ENCODE data around the gene OSBPL6. TPM values are rescaled to one million over a fixed set of nuclear protein-coding genes. Genes with fewer than 3 reads are reported as not detected.

OSBPL6 gene
- total RNA-seq, 1 donor from 2014 or later, result 3.6 TPM

- no peak for DNase-seq (ENCODE audit: low read depth)
- TF ChIP-seq, protein P1, sequence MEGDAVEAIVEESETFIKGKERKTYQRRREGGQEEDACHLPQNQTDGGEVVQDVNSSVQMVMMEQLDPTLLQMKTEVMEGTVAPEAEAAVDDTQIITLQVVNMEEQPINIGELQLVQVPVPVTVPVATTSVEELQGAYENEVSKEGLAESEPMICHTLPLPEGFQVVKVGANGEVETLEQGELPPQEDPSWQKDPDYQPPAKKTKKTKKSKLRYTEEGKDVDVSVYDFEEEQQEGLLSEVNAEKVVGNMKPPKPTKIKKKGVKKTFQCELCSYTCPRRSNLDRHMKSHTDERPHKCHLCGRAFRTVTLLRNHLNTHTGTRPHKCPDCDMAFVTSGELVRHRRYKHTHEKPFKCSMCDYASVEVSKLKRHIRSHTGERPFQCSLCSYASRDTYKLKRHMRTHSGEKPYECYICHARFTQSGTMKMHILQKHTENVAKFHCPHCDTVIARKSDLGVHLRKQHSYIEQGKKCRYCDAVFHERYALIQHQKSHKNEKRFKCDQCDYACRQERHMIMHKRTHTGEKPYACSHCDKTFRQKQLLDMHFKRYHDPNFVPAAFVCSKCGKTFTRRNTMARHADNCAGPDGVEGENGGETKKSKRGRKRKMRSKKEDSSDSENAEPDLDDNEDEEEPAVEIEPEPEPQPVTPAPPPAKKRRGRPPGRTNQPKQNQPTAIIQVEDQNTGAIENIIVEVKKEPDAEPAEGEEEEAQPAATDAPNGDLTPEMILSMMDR (IDR thresholded peaks at IDR 0.05; ENCODE audit: insufficient read depth, low read length, poor library complexity, severe bottlenecking), result no peak
- no peaks in the 10 kb centered on the region for H3K27me3 ChIP-seq (ENCODE audit: control insufficient read depth, insufficient read depth, low read length)
- no peak overlapping the region for H3K4me3 ChIP-seq (ENCODE audit: low read depth, low read length)
- H3K36me3 ChIP-seq (ENCODE audit: control insufficient read depth, insufficient read depth, low read length), result no peaks in the 10 kb centered on the region
Measured at GRCh38 chr2:178284613-178285286, 90.4 kb downstream of the OSBPL6 start.

GRCh38 chr2:178285287-178285615 is 90.9 kb downstream of the OSBPL6 start:
- Histone ChIP-seq H3K27me3 (ENCODE audit: control insufficient read depth, insufficient read depth, low read length) (no peaks in the 10 kb centered on the region), H3K36me3 (ENCODE audit: control insufficient read depth, insufficient read depth, low read length) (no peaks in the 10 kb centered on the region), H3K4me3 (ENCODE audit: low read depth, low read length) (no peak overlapping the region)
- DNase-seq (ENCODE audit: low read depth), result no peak
- TF ChIP-seq, protein P1 (IDR thresholded peaks at IDR 0.05; ENCODE audit: insufficient read depth, low read length, poor library complexity, severe bottlenecking), result no peak

DNA sequence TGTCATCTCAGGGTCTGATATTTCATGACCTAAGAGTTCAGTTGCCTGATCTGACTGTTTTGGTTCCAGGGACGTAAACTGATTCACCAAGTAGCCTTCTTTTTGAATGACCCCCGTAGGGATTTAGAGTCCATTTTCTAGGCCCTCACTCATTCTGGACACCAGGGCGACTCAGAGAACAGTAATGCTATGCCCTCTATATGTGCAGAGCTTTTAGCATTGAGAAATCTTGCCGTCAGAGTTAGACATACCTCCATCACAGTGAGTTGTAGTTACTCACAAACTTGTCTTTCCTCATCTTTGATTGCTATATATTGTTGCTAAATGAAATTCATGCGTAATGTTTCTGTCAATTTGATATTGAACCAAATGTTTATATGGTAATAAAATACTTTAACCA is 92.3 kb downstream of the OSBPL6 start:
- TF ChIP-seq, protein P1 (IDR thresholded peaks at IDR 0.05; ENCODE audit: insufficient read depth, low read length, poor library complexity, severe bottlenecking), result no peak
- no peak for DNase-seq (ENCODE audit: low read depth)
- Histone ChIP-seq H3K27me3 (ENCODE audit: control insufficient read depth, insufficient read depth, low read length) (no peaks in the 10 kb centered on the region), H3K4me3 (ENCODE audit: low read depth, low read length) (no peak overlapping the region), H3K36me3 (ENCODE audit: control insufficient read depth, insufficient read depth, low read length) (no peaks in the 10 kb centered on the region)

DNA sequence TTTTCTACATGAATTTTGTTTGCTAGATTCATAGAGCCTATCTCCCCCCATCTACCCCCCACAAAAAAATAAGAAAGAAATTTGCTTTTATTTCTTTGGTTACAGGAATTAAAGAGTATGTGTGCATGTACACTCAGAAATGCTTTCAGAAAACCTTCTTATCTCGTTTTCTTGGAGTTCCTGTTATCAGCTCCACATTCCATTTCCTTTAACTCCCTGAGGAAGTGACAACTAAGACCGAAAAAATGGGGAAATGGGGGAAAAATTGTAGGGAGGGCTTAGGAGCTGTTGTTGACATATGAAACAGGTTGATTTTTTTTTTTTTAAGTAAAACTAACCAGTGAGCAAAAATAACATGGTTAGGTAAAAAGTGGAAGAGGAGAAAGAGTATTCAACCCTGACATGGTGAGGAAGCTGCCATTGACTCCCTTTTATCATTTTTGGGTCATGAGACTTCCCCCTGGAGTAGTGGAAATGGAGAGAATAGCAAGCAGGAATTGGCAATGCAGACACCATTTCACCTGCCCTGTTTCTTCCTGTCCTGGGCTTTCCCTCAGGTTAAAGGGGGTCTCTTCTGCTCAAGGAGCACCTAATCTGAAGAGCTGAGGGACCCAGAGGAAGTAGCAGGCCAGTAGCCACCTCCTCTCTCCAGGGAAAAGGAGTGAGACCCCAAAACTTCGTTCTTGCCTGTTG is 93.5 kb downstream of the OSBPL6 start:
- Histone ChIP-seq H3K36me3 (ENCODE audit: control insufficient read depth, insufficient read depth, low read length) (no peaks in the 10 kb centered on the region), H3K27me3 (ENCODE audit: control insufficient read depth, insufficient read depth, low read length) (no peaks in the 10 kb centered on the region), H3K4me3 (ENCODE audit: low read depth, low read length) (no peak overlapping the region)
- TF ChIP-seq, protein P1 (IDR thresholded peaks at IDR 0.05; ENCODE audit: insufficient read depth, low read length, poor library complexity, severe bottlenecking), result no peak
- no peak for DNase-seq (ENCODE audit: low read depth)

- H3K4me3 ChIP-seq (ENCODE audit: low read depth, low read length), result no peak overlapping the region
- TF ChIP-seq, protein P1 (IDR thresholded peaks at IDR 0.05; ENCODE audit: insufficient read depth, low read length, poor library complexity, severe bottlenecking), result no peak
- DNase-seq (ENCODE audit: low read depth), result no peak
- H3K36me3 ChIP-seq (ENCODE audit: control insufficient read depth, insufficient read depth, low read length), result no peaks in the 10 kb centered on the region
- no peaks in the 10 kb centered on the region for H3K27me3 ChIP-seq (ENCODE audit: control insufficient read depth, insufficient read depth, low read length)
Measured at GRCh38 chr2:178291703-178292102, 97.4 kb downstream of the OSBPL6 start.

Data from kidney epithelial cell (primary cell).